Activated CD4-positive, alpha-beta T cell treated with anti-CD3 and anti-CD28 coated beads, Interleukin-2, amount 50 U/mL, for 48 hours (primary cell): ENCODE results near the gene ZNF746.

Experiments used
- DNase-seq, 2 experiments: peaks; one replicate each; pipeline ENCODE4 v3.0.0-alpha.2; 2020

Gene ZNF746

GRCh38 chr7:149489391-149490024, 8.1 kb downstream of the ZNF746 start:
- DNase-seq: no peak

GRCh38 chr7:149479568-149479967, 18.0 kb downstream of the ZNF746 start:
- DNase-seq: no peak

GRCh38 chr7:149478754-149479153, 18.9 kb downstream of the ZNF746 start:
- DNase-seq: no peak

GRCh38 chr7:149477494-149478443, 19.8 kb downstream of the ZNF746 start:
- no peak for DNase-seq

GRCh38 chr7:149476791-149477190, 20.8 kb downstream of the ZNF746 start:
- DNase-seq: no peak

GRCh38 chr7:149475121-149476045, 22.2 kb downstream of the ZNF746 start:
- DNase-seq: no peak

GRCh38 chr7:149474309-149475120, 23.1 kb downstream of the ZNF746 start:
- DNase-seq: no peak

GRCh38 chr7:149473251-149473650, 24.4 kb downstream of the ZNF746 start:
- no peak for DNase-seq

- DNase-seq: no peak
Observed at GRCh38 chr7:149471289-149471953, 26.2 kb downstream of the ZNF746 start.

GRCh38 chr7:149469806-149470205, 27.8 kb downstream of the ZNF746 start:
- DNase-seq: no peak

- no peak for DNase-seq
Observed at GRCh38 chr7:149468208-149468607, 29.4 kb downstream of the ZNF746 start.

- no peak for DNase-seq
Observed at GRCh38 chr7:149467321-149467859, 30.2 kb downstream of the ZNF746 start.

GRCh38 chr7:149466364-149466763, 31.2 kb downstream of the ZNF746 start:
- no peak for DNase-seq

- DNase-seq: no peak
Observed at GRCh38 chr7:149463500-149464161, 34.0 kb downstream of the ZNF746 start.

GRCh38 chr7:149462101-149462520, 35.5 kb downstream of the ZNF746 start:
- DNase-seq: no peak

GRCh38 chr7:149460493-149461277, 36.9 kb downstream of the ZNF746 start, which contains the start of gene ZNF777:
Gene ZNF777 (minus strand): TSS chr7:149461062. CDS start chr7:149456022, 5,040 bp downstream.
- peak; percentile 77 to 81 for DNase-seq

- peak; percentile 33 to 41 for DNase-seq
Observed at GRCh38 chr7:149459540-149460452, 37.8 kb downstream of the ZNF746 start.

- DNase-seq: no peak
Observed at GRCh38 chr7:149459201-149459539, 38.4 kb downstream of the ZNF746 start.

GRCh38 chr7:149458235-149458634, 39.4 kb downstream of the ZNF746 start:
- no peak for DNase-seq
